IPS-15b (cell line): ENCODE results near the gene MYO1F.

Experiments used
- H3K27me3 ChIP-seq: one replicate; pipeline ENCODE4 v1.6.1; 2013; ENCODE audit warnings: low read length; ENCODE audit not compliant: control insufficient read depth, insufficient read depth
- H3K36me3 ChIP-seq: one replicate; pipeline ENCODE4 v1.6.1; 2013; ENCODE audit warnings: low read length; ENCODE audit not compliant: control insufficient read depth, insufficient read depth
- H3K4me1 ChIP-seq: one replicate; pipeline ENCODE4 v1.6.1; 2013; ENCODE audit warnings: mild to moderate bottlenecking, low read length; ENCODE audit not compliant: control insufficient read depth, insufficient read depth
- H3K4me3 ChIP-seq: one replicate; pipeline ENCODE4 v1.5.1; 2013; ENCODE audit warnings: low read depth, low read length
- H3K9ac ChIP-seq: one replicate; pipeline ENCODE4 v1.6.1; 2013; ENCODE audit warnings: low read depth, mild to moderate bottlenecking, low read length
- H3K9me3 ChIP-seq: one replicate; pipeline ENCODE4 v1.6.1; 2013; ENCODE audit warnings: mild to moderate bottlenecking, low read length; ENCODE audit not compliant: control insufficient read depth, insufficient read depth

Gene MYO1F

DNA sequence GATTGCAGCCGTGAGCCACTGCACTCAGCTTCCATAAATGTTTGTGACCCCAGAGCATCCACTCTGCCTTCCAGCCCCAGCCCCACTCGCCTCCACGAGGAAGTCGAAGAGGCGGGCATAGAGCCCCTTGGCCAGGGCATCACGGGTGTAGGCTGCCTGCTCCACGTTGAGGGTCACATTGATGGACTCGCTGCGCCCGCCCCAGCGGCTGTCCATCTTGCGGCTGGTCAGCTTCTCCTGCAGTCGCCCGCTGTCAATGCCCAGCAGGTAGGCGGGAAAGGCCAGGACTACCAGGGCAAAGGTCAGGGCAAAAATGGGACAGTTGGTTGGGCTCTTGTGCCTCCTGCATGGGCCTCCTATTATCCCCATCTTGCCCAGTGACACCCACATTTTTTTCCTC, 27.2 kb downstream of the MYO1F start:
- H3K27me3 ChIP-seq: no peaks in the 10 kb centered on the region
- H3K9ac ChIP-seq: no peak overlapping the region
- no peaks in the 10 kb centered on the region for H3K36me3 ChIP-seq
- no peaks in the 10 kb centered on the region for H3K4me1 ChIP-seq
- H3K4me3 ChIP-seq: no peak overlapping the region
- H3K9me3 ChIP-seq: no peaks in the 10 kb centered on the region

DNA sequence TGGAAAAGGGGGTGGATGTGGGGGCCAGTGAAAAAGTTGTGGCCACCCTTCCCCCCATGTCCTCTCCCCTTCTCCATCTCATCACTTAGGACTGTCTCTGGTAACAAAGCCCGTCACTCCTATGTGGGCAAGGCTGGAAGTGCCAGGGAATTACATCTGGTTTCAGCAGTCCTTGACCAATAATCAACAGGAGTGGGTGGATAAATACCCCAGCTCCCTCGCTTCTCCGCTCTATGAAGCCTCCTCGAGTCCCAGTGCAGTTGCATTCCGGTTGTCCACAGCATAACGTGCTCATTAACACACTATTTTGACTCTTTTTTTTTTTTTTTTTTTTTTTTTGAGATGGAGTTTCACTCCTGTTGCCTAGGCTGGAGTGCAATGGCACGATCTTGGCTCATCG, 31.5 kb downstream of the MYO1F start:
- Histone ChIP-seq H3K27me3 (no peaks in the 10 kb centered on the region), H3K9ac (no peak overlapping the region), H3K4me1 (no peaks in the 10 kb centered on the region), H3K9me3 (no peaks in the 10 kb centered on the region), H3K4me3 (no peak overlapping the region), H3K36me3 (no peaks in the 10 kb centered on the region)

DNA sequence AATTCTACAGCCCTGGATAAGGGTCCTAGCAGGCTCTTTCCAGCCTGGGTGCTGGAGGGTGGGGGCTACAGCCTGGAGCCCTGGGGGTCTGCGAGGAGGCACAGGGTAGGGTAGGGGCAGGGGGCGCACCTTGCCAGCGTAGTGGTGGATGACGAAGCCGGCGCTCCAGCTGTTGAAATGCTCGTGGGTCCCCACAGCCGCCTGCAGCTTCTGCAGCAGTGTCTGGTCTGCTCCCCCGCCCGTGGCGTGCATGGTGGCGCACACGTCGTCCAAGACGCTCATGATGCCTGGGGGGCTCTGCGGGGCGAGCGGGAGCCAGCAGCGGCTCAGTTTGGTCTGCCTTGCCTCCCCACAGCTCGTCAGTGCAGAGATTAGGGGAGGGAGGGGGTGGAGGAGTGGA, 33.1 kb downstream of the MYO1F start:
- Histone ChIP-seq H3K4me1 (no peaks in the 10 kb centered on the region), H3K36me3 (no peaks in the 10 kb centered on the region), H3K4me3 (no peak overlapping the region), H3K9ac (no peak overlapping the region), H3K27me3 (no peaks in the 10 kb centered on the region), H3K9me3 (no peaks in the 10 kb centered on the region)

DNA sequence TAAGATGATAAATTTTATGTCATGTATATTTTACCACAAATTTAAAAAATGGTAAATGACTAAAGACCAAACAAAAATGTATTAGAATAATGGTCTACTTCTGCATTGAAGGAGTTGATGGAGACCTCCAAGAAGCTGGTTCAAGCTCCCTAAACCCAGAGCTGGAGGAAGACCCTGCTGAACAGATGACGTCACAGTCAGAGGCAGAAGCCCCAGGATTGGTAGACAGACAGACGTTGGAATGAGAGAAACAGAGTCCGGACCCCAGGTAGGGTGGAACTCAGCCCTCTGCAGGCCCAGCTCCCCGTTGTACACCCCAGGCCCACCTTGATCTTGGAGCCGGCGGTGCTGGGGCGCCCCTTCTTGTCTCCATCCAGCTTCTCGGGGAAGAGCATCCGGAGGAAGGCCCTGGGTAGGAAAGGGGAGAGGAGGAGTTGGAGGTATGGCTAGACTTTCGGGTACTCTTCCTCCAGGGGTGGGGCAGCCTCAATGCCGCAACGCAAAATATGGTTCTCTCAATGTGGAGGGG, 37.6 kb downstream of the MYO1F start:
- Histone ChIP-seq H3K9ac (no peak overlapping the region), H3K9me3 (no peaks in the 10 kb centered on the region), H3K4me1 (no peaks in the 10 kb centered on the region), H3K4me3 (no peak overlapping the region), H3K36me3 (no peaks in the 10 kb centered on the region), H3K27me3 (no peaks in the 10 kb centered on the region)

DNA sequence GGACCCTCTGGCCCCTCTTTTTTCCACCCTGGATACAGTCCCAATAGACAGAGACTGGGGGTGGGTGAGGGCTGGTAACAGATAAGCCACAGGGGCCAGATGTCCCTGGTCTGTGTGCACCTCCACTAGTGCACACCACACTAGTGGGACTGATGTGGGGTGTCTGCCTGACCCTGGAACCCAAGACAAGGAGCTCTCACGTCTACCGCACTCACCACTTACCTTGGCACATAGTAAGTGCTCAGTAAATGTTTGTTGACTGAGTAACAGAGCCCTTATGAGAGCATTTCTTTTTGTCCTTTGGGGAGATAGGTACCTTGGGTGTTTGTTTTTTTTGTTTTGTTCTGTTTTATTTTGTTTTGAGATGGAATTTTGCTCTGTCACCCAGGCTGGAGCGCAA, 40.1 kb downstream of the MYO1F start:
- no peaks in the 10 kb centered on the region for H3K9me3 ChIP-seq
- H3K27me3 ChIP-seq: no peaks in the 10 kb centered on the region
- H3K4me1 ChIP-seq: no peaks in the 10 kb centered on the region
- no peak overlapping the region for H3K4me3 ChIP-seq
- no peak overlapping the region for H3K9ac ChIP-seq
- H3K36me3 ChIP-seq: no peaks in the 10 kb centered on the region

DNA sequence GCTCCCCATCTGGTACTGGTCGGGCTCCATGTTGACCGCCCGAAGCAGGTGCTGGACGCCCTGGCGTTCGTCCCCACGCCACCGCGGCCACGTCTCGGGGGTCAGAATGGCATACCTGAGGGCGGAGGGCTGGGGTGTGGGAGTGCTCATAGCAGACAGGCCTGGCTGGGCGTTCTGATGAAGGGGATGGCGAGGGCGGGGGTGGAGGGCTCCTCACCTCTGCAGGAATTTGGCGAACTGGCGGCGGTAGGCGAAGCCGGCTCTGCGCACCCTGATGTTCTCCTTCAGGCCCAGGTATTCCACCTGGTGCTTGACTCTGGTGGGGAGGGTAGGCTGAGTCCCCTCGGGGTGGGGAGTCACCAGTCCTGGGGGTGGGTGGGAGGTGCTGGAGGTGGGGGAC, 41.0 kb downstream of the MYO1F start:
- Histone ChIP-seq H3K9ac (no peak overlapping the region), H3K9me3 (no peaks in the 10 kb centered on the region), H3K27me3 (no peaks in the 10 kb centered on the region), H3K4me1 (no peaks in the 10 kb centered on the region), H3K4me3 (no peak overlapping the region), H3K36me3 (no peaks in the 10 kb centered on the region)

DNA sequence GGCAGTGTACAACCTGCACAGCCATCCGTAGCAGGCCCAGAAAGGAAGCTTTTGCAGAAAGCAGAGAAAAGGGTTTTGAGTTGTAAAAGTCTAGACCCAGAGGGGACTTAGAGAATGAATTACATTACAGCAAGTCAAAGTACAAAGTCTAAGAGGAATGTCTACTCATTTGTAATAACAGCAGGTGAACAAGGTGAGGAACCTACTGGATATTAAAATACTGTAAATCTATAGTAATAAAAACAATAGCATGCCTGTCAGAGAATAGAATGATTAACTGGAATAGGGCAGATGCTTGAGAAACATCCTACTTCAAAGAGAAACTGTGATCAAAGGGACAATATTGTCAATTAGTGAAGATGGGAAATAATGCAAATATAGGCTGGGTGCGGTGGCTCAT, 45.0 kb downstream of the MYO1F start:
- no peak overlapping the region for H3K4me3 ChIP-seq
- no peak overlapping the region for H3K9ac ChIP-seq
- H3K27me3 ChIP-seq: no peaks in the 10 kb centered on the region
- no peaks in the 10 kb centered on the region for H3K9me3 ChIP-seq
- H3K36me3 ChIP-seq: no peaks in the 10 kb centered on the region
- H3K4me1 ChIP-seq: no peaks in the 10 kb centered on the region

DNA sequence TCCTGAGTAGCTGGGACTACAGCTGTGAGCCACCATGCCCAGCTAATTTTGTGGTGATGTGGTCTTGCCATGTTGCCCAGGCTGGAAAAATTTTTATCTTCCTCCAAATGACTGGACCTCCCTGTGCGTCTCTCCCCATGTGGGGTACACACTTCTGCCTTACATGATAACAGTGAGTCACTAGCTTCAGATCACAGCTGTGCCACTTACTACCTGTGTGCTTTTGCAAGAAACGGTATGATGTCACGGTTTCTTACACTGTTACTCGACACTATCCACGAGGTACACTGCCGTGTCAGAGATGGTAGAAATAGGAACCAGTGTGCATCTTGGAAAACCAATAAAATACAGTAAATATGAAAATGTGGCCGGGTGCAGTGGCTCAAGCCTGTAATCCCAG, 45.8 kb downstream of the MYO1F start:
- peaks cover 3% of the 10 kb centered on the region for H3K27me3 ChIP-seq

DNA sequence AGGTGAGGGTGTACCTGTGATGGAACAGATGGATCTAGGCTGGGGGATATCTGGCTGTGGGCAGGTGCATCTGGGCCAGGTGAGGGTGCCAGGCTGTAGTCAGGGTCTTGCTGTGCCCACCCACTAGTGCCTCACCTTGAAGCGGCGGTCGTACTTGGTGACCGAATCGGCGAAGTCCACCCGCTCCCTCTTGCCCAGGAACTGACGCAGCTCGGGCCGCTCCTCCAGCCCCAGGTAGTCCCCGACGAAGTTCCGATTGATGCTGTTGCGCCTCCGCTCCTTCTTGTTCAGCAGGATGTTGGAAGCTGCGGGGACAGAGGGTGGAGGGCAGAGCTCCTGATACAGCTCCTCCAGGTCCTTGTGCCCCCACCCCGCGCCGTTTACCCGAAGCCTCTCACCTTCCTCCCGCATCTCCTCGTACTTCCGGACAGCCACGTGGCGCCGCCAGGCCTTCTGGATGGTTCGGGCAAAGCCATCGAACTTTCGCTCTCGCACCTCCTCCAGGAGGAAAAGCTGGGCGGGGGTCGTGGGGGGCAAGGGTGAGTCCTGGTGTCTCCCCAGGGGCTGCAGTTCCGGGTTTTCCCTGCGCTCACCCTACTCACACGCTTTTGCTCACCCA, 47.1 kb downstream of the MYO1F start:
- H3K9me3 ChIP-seq: no peaks in the 10 kb centered on the region
- H3K36me3 ChIP-seq: no peaks in the 10 kb centered on the region
- peaks cover 3% of the 10 kb centered on the region for H3K27me3 ChIP-seq
- no peaks in the 10 kb centered on the region for H3K4me1 ChIP-seq
- no peak overlapping the region for H3K4me3 ChIP-seq
- no peak overlapping the region for H3K9ac ChIP-seq

More for the DNA sequence above, 45.8 kb downstream of the MYO1F start:
- Histone ChIP-seq H3K9me3 (no peaks in the 10 kb centered on the region), H3K36me3 (no peaks in the 10 kb centered on the region), H3K4me1 (no peaks in the 10 kb centered on the region), H3K4me3 (no peak overlapping the region), H3K9ac (no peak overlapping the region)

DNA sequence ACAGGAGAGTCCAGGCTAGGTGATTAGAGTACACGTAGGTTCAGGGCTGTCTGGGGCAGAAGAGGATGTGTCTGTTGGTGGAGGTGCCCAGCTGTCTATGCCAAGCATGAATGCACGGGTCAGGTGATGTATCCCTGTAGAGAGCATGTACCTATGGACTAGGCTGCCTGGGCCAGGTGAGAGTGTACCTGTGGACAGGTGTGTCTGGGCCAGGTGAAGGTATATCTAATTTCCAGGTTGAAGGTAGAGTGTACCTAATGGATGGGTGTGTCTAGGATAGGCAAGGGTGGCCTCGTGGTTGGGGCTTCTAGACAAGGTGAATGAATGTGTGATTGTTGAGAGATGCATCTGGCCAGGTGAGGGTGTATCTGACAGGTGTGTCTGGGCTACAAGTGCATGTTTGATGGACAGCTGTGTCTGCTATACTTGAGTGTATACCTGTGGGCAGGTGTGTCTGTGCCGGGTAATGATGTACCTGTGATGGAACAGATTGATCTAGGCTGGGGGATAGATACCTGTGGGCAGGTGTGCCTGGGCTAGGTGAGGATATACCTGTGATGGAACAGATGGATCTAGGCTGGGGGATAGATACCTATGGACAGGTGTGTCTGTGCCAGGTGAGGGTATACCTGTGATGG, 47.8 kb downstream of the MYO1F start:
- Histone ChIP-seq H3K4me3 (no peak overlapping the region), H3K4me1 (no peaks in the 10 kb centered on the region), H3K9ac (no peak overlapping the region), H3K27me3 (peaks cover 3% of the 10 kb centered on the region), H3K9me3 (no peaks in the 10 kb centered on the region), H3K36me3 (no peaks in the 10 kb centered on the region)

DNA sequence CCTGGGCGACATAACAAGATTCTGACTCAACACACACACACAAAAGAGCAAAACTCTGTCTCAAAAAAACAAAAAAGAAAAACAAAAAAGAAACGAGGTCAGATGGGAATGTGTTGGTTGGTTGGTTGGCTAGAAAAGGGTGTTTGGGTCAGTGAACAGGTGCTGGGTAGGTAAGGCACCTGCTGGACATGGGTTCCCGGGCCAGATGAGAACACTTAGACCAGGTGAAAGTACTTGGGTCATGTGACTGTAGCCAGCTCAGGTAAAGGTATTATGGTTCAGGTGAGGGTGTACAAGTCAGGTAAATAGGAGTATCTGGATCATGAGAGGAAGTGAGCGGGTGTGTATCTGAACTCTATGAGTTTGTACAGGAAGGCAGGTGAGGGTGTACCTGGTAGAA, 48.7 kb downstream of the MYO1F start:
- no peaks in the 10 kb centered on the region for H3K4me1 ChIP-seq
- H3K9me3 ChIP-seq: no peaks in the 10 kb centered on the region
- H3K36me3 ChIP-seq: no peaks in the 10 kb centered on the region
- peaks cover 3% of the 10 kb centered on the region for H3K27me3 ChIP-seq
- no peak overlapping the region for H3K9ac ChIP-seq
- no peak overlapping the region for H3K4me3 ChIP-seq

DNA sequence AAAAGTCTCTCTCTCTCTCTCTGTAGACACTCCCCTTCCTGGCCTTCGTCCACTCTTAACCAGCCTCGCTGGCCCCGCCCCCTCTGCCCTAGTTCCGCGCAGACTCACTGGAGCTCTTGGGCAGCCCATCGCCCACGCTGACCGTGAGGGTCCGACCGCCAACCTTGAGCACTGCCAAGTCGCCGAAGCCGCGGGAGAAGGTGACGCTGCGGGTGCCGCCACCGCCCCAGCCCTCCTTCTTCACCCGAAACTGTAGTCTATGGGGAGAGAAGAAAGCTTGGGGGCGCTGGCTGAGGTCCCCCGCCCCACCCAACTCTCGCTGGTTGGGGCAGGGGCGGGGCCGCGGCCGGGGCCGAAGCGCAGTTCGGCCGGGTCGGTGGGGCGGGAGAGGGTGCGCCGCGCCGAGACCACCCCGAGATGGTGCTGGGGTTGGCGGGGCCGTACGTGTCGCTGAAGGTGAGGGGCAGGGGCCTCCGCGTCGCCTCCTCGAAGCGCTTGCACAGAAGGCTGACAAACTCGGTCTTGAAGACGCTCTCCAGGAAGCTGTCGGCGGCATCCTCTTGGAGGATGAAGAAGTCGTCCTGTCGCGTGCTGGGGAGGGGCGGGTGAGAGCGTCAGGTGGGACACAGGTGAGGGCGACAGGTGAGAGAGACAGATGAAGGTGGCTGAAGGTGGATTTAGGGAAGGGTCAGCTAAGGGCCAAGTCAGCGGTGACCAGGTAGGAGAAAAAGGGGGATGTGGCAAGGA, 50.7 kb downstream of the MYO1F start:
- Histone ChIP-seq H3K4me3 (peak overlapping the region; percentile 77), H3K36me3 (no peaks in the 10 kb centered on the region), H3K27me3 (peaks cover 3% of the 10 kb centered on the region), H3K4me1 (no peaks in the 10 kb centered on the region), H3K9ac (no peak overlapping the region), H3K9me3 (no peaks in the 10 kb centered on the region)
